Activated CD4-positive, alpha-beta T cell treated with anti-CD3 and anti-CD28 coated beads, Interleukin-2, amount 50 U/mL, for 48 hours (primary cell): ENCODE results near the gene ASB4.
"Not testable (repeated sequence)": the region's sequence is repeated elsewhere in the genome, so short reads cannot be mapped to it uniquely, and the experiment has no call there.

ENCODE experiments used
- DNase-seq, 2 experiments: peaks; one replicate each; pipeline ENCODE4 v3.0.0-alpha.2; 2020

ASB4 gene, protein sequence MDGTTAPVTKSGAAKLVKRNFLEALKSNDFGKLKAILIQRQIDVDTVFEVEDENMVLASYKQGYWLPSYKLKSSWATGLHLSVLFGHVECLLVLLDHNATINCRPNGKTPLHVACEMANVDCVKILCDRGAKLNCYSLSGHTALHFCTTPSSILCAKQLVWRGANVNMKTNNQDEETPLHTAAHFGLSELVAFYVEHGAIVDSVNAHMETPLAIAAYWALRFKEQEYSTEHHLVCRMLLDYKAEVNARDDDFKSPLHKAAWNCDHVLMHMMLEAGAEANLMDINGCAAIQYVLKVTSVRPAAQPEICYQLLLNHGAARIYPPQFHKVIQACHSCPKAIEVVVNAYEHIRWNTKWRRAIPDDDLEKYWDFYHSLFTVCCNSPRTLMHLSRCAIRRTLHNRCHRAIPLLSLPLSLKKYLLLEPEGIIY

DNA sequence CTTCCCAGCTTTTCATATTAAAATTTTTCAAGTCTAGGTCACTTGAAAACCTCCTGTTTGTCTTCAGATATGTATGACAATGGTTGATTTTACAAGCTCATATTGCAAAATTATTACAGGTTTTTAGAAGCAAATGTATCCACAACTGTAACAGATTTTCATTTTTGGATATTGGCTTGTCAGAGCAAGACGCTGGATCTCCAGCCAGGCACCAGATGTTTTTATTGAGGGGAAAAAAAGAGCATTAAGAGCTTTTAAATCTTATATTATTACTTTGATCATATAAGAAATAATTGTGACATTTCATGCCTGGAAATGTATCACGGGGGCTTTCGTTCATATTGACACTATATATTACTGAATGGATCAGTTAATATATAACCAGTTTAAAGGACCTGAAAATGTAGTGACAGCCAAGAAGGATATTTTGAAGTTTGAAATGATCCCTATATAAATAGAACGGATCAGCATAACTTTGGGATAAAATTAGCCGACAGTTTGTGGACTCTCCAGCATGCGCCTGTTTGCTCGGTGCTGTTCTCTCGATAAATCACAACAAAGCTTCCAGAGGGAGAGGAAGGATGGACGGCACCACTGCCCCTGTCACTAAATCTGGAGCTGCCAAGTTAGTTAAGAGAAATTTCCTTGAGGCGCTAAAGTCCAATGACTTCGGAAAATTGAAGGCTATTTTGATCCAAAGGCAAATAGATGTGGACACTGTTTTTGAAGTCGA is at the start of gene ASB4:
TSS of gene ASB4 (plus strand) at position 553 of the 733 bp plus-strand sequence. CDS start at position 582, 29 bp downstream.
- DNase-seq = no peak

DNA sequence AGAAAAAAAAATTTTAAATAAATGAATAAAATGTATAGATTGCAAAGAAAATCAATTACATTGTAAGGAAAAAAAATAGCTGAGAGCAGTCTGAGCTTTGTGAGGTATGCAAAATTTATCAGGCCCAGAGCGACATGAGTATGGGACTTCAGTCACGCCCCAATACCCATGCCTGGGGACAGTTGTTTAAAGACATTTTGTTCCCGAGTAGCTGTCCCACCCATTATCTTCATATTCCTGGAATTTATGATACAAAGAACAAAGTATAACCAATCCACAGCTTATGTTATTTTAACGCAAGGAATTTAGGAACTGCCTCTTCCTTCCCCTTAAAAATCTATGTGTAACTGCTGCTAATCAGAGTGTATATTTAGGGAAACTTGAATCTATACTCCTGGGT is 49.3 kb upstream of the ASB4 start:
- DNase-seq = no peak

DNA sequence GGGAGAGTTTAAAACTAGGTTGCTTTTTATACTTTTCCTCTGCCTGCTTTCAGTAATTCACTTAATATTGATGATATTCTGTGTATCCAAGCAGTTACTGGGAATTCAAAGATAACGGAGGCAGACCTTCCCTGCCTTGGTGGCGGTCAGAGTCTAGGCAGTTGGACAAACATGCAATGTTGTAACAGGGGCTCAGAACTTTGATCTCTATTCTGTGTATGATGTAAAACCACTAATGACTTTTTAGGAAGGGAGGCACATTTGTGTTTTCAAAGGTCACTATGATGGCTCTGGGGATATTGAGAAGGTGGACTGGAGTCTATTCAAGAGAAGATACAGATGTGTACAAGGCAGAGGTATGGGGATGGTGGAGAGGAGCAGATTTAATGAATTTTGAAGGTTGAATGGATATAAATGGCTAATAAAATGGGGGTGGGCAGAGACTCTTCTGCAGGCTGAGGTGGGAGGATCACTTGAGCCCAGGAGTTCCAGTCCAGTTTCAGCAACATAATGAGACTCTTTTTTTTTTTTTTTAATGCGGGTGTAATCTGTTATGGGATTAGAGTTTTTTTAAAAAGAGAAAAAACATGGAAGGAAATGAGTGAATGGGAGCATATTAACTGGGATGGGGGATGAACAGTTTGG is 45.2 kb upstream of the ASB4 start:
- no peak for DNase-seq

DNA sequence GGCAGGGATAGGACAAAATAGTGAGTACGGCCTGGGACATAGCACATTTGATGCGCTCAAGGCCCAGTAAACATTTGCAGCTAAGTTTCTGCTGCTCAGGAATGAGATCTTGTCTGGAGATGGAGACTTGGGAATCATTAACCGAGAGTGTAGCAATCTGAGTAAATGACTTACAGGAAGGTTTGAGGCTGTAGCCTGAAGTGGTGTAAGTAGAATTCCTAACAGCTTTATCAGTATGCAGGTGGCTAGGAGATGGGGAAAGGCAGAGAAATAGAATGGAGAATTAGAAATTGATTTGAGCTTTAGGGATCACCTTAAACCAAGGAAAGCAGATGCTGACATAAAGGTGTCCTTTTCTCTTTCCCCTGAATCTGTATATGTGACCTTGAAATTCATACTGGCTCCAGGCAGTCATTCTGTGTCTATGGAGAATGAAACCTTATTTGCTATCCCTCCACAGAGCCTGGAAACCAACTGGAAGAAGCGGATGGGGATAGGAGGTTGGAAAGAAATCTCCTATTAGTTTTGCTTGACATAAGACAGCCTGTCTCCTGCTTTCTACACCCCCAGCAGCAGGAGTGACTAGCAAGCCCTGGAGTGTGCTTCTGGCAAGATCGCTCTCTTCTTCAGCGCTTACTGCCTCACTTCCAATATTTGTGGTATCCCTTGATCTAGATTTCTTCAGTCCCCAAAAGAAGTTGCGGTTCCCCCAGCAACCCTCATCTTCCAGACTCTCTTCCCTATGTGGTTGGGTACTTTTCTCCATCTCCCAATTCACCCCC is 44.5 kb upstream of the ASB4 start:
- DNase-seq = no peak

DNA sequence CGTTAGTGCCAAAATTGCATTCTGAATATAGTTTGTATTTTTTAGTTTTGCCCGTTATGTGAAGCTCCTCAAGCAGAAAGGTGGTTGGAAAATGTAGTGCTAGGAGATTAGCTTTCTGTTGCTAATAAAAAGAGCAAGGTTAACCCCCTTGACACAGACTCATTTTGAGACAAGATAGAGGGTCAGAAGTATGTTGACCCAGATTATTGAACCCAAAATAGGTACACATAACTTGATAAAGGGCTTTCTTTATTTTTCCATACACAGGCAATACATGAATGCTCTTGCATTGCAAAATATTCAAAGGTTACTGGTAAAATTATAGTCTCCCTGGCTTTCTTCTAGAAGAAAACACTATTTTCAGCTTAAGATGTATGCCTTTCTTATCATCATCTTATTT is 40.9 kb upstream of the ASB4 start:
- no peak for DNase-seq

DNA sequence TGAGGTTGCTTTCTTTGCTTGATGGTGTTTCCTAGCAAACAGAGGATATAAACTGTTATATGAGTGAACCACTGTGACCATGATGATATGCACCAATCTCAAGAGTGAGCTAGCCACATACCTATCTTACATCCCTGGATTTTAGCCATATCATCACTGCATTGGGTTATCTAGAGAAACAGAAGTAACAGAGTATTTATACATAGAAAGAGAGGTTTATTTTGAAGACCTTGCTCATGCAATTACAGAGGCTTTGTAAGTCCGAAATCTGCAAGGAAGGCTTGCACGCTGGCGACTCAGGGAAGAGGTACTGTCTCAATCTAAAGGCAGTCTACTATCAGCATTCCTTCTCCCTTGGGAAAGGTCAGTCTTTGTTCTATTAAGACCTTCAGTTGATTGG is 39.1 kb upstream of the ASB4 start:
- DNase-seq = no peak

DNA sequence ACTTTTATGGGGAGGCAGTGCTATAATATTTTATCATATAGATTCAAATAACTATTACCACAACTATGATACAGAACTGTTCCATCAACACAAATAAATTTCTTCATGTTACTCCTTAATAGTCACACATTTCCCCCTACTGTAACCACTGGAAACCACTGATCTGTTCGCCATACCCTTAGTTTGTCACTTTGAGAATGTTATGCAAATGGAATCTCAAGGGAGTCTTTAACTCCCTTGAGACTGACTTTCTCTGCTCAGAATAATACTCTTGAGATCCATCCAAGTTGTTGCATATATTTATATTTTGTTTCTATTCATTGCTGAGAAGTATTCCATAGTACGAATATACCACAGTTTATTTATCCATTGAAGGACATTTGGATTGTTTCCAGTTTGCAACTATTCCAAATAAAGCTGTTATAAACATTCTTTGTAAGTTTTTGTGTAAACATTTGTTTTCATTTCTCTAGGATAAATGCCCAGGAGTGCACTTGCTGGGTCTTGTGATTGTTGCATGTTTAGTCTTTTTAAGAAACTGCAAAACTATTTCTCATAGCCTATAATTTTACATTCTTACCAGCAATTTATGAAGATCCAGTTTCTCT is 31.2 kb upstream of the ASB4 start:
- no peak for DNase-seq

DNA sequence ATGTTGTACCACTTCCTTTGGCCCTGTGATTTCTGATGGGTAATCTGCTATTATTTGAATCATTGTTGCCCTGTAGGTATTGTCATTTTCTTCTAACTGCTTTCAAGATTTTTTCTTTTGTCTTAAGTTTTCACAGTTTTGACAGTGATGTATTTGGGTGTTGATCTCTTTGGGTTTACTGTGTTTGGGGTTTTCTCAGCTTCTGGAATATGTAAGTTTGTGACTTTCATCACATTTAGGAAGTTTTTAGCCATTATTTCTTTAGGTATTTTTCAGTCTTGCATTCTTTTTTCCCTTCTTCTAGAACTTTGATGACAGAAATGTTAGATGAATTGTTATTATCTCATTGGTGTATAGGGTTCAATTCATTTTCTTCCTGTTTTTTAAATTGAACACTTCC is 27.8 kb upstream of the ASB4 start:
- no peak for DNase-seq

DNA sequence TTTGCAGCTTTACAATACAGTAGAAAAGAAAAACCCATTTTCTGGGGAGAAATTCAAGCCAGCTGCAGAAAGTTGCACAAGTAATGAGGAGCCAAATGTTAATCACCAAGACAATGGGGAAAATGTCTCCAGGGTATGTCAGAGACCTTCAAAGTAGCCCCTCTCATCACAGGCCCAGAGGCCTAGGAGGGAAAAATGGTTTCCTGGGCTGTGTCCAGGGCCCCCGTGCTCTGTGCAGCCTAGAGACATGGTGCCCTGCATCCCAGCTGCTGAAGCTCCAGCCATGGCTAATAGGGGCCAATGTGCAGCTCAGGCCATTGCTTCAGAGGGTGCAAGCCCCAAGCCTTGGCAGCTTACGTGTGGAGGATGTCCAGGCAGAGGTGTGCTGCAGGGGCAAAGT is 25.1 kb upstream of the ASB4 start:
- not testable (repeated sequence) for DNase-seq

DNA sequence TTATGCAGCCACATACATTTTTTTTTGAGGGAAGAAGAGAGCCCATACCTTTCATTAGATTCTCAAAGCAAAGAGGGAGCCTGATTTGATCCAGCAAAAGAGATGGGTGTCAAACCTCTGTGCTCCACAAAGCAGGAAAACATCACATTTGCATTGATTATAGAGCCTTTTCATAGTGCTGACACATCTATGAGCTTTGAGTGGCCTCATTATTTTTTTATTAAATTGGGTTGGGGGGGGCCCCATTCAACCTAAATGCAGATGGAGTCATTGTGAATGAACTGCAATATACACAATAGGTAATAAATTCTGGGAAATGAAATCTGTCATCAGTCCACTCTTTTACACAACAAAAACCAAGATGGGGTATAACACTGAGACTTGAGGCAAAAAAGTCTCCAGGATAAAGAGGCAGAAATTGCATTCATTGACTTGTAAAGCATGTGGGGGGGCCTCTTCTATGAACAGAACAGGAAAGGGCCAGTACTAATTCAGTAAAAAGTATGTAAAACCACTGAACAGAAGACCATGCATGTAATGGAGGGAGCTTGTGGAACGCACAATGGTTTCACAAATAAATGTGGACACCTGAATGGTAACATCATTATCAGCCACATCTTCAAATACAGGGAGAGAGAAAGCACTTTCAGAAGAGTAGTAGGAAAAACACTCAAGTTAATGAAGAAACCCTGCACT is 17.7 kb upstream of the ASB4 start:
- no peak for DNase-seq

DNA sequence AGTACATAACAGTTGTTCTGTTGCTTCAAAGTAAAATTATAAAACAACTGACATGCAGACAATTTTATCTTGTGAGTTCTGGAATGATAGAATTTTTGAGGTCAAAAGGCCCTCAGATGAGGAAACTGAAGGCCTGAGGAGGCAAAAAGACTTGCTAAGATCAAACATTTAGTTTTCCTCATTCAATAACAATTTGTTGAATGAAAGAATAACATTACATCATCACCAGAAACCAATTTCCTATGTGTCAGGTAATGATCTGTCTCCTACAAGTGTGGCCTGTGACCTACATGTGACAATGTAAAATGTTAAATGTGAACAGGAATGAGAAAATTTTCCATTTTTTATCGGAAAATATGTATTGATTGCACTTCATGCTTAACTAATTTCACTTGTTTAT is 16.6 kb upstream of the ASB4 start:
- DNase-seq = no peak

DNA sequence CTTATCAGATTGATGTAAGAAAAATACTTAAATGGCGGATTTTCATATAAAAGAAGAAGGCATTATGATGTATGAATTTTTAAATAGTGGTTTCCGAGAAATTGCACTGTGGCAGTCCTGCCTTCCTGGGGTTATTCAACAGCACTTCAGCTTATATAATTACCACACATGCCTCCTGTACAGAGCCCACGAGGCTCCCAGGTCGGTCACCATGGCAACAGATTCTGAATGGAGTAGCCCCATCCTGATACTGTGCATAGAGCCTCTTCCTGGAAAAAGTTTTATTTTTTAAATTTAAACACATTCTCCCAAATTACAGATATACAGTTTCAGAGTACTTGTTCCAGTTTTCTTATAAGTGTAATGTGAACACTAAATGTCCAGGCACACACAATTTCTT is 15.9 kb upstream of the ASB4 start:
- no peak for DNase-seq

DNA sequence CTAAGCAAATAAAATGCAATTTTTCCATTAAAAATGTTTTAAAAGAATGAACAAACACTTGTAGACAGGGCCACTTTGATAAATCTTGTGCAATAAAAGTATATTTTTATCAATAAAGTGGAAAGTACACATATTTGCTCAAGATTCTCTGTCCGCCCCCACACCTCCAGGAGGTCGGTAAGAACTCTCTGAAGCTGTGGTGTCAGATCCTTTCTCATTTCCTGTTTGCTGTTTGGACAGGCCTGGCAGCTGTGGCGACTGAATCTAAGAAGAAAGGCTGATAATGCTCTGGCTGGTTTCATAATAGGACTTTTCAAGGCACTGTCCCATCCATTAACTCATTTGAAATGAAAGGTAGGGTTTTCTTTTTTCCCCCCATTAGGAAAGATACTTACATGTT is 15.3 kb upstream of the ASB4 start:
- no peak for DNase-seq

DNA sequence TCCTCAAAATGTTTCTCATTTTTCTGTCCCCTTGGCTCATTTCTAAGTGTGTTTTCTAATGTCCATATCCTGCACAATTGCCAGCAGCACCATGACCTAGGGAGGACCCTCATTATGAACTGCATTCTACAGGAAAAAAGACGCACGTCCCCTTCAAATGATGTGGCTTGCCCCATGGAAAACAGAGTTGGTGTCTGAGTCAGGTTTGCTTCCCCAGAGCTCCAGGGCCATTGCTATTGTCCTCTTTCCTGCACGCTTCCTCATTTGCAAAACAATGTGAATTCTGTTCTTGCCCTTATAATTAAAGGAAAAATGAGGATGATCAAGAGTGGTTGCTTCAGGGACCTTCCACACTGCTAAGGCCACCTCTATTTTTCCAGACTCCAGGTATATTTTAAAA is 14.7 kb upstream of the ASB4 start:
- no peak for DNase-seq

DNA sequence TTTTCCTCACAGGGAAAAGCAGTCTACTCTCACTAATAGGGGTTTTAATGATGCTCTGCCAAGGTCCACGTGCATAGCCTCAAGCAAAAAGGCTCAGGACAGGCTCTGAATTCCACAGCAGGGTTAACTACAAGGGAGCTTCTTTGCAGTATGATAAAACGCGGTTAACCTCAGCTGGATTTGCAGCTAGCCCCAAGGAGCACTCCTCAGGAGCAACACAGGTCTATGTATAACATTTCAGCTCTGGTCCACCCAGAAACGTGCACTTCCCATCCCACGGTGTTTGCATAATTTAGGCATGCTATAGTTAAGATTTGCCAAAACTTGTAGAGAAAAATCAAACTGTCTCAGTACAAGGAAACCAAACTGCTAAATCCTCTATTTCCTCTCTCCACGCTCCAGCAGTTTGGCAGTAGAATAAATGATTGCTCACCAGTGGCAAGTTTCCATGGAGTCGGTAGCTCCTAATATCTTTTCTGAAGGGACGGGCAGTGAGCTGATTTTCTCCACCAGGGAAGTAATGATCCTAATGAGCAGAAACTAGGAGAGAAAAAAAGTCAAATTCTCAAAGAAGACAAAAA is 13.1 kb upstream of the ASB4 start:
- DNase-seq = no peak

DNA sequence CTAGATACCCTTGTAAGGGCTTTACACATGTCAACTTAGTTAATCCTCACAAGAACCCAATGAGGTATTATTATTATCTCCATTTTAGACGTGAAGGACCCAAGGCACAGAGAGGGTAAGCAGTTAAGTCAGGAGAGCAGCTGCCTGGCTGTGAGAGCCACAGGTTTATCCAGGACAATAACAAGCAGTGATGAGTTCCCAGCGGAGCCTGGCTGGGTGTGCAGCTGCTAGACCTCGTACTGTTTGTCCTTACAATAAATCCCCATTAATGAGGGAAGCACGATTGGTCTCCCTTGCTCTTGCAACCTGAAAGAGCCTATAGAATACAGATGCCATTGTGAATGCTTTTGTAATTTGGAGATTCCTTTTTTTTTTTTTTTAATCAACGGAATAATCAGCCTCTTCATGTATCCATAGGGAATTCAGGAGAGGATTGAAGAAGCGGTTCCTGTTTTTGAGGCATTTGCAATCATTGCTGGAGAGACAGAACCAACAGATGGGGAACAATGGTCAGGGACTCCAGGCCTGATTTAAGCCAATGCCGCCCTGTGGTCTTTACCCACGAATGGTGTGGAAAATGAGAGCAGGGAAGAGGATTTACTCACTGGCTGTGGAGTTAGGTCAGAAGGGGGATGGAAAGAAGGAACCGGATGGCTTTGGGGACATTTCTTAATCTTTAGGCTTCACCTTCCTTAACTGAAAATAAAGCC is 12.3 kb upstream of the ASB4 start:
- DNase-seq = no peak

DNA sequence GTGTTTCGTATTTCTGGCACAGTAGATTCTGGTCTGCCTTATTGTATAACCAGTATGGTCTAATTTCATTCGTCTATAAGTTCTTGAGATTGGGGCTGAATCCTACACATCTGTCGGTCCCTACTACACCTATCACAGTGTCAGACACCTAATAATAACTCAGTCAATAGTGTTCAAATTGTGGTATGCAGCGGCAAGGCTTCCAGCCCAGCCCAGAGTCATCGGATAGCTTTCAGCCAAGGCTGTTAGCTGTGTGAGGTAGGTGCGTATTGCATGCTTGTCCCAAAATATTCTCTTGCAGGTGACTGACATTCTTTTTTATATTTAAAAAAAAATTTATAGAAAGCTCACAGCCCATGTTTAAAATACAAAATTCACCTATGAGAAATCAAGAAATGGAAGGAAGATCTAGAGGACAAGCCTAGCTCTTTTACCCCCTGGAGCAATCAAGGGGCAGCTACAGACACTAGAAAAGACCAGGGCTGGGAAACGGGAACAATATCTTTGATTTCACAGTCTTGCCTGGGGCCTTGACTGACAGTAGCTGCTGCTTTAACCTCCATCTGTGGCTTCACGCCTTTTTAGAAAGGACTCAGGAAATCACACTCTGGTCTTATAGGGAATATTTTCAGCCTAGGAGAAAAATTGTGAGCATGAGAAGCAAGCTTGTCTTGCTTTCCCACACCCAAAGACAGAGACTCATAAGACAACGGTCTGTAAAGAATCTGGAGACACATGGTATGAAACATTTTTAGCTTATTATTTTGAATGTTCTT is 9.5 kb upstream of the ASB4 start:
- DNase-seq = no peak

DNA sequence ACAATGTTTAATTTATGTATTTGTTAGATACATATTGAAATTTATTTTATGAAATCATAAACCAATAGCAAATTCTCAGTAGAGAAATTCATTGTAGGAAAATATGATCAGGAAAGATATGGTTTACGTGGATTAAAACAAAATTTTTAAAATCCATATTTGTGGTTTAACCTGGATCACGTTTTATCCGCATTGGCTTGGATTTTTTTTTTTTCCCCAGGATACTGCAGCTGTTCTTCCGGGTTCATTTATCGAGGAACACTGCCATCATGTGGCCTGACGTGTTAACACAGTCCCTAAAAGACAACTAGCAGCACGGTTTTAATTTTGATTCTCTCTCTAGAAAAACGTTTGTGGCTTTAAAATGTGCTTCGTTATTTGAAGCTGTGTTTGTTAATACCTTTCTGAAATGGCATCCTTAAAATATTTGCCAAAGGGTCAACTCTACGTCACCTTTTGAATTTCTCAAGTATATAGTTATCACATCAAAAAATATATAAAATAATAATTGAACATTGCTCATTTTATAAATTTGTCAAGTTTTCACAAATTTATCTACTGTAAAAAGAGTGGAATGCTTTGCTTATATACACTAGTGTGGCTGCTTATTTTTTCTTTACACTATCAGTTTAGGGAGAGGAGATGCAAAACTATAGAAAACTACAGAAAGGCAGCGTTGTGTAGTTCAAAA is 8.7 kb upstream of the ASB4 start:
- DNase-seq = peak; percentile 53 to 55

DNA sequence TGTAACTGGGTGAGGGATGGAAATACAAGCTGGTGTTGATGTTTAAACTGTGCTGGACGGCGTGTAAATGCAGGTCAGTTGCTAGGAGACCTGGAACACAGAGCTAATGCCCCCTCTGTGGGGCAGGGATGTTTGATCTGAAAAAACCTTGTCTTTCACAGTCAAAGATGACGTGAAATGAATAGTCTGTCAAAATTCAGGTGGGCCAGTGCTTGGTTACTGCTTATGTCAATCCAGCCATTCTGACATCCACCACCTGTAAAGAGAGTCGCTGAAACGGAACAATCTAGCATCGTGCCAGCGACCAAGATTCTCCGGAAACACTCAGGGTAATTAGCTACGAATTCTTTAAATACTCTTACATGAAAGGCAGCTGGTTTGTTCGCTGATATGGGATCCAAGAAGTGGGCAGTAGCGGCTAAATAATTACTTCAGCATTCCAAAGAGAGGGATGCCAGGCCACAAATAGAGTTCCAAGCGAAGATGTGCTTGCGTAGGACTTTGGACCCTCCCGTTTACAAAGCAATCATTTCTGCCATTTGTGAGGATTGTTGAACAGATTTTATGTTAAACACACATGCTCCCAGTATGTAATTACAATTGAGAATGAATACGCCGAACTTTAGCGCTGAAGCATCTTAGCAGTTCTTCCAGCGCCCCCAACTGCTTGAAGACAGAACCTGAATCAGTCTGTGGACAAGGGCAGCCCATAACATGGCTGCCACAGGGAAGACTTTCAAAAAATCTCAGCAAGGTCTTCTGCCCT is 7.3 kb upstream of the ASB4 start:
- no peak for DNase-seq
